Right forelimb (tissue), 1 donor: ENCODE measurements around the gene CADM4.

ENCODE experiments used
- DNase-seq: peaks from one replicate; pipeline ENCODE4 v3.0.0-alpha.2; 2018

The CADM4 gene

DNA sequence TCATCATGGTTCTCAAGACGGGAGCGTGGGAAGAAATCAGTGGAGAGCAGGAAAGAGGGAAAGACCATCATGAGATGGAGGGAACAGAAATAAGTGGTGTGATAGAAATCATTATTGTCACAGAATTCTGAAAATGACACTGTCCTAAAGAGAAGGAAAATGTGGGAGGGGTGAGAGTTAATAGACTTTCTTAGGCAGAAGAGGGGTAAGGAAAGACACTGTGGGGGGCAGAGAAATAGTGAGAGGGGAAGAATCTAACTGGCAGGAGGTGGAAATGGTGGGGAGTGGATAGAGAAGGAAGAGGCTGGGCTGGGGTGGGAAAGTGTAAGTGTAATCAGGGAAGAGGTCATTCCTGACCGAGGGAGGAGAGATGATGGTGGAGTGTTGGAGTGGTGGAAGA lies 60.9 kb downstream of the CADM4 start:
- DNase-seq, result no peak

DNA sequence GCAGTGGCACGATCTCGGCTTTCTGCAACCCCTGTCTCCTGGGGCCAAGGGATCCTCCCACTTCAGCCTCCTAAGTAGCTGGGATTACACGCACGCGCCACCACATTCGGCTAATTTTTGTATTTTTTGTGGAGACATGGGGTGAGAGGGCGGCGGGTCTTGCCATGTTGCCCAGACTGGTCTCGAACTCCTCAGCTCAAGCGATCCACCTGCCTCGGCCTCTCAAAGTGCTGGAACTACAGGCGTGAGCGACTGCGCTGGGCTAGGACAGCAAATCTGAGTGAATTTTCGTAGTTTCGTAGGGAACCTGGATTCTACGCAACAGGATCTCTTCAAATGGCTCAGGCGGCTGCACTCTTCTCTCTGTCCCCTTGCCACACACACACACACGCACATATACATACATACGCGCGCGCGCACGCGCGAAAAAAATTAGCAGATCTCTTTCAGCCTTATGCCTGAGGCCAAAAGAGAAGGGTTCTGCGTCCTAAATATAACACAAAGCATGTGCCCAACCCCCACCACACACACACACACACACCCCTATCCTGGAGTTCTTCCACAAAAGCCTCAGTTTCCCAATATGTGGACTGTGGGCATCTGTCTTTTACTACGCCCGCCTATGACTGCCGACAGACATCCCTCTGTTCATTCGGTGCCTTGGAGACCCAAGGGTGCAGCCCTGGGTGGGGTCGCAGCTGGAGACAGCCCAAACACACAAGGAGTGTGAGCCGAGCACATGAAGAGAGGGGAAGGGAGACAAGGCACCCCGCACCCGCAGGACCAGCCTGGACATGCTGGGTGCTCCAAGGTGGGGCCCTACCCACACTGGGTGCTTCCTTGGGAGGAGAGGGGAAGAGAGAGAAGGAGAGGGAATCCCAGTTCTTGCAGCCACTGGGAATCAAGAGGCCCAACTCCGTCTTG lies 63.4 kb downstream of the CADM4 start:
- no peak for DNase-seq

DNA sequence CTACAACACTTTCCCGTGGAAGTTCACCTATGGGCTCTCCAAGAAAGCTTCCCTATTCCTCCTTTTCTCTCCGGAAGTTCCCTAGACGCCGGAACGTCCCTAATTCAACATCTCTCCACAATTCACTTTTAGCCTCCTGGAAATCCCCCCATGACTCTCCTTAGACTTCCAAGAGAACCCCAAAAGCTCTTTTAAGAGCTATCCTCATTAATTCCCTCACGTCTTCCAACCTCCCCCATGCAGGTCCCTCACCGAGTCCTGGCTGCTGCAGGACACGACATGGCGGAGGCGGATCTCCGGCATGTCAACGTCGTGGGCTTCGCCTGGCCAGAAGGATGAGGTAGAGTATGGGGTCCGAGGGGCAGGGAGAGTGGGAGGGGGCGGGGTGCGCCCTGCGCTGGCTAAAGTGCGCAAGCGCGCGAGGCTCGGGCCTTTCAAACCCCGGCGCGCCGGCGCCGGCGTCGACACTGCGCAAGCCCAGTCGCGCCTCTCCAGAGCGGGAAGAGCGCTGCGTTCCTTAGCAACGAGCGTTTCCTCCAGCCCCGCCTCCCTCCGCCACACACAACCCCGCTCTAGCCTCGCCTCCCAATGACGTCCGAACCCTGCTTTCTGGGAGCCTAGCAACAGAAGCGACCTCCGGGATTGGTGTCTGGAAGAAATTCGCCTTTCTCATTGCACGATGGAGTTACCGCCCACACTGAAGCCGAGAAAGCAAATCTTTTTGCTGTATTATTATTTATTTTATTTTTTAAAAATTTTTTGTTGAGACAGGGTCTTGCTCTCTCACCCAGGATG lies 64.3 kb downstream of the CADM4 start, which contains the start of the genes PINLYP and XRCC1:
TSS of gene PINLYP (plus strand) at position 646 of the 795 bp plus-strand sequence. CDS start 1,391 bp downstream, outside the sequence.
TSS of gene XRCC1 (minus strand) at position 372 of the 795 bp plus-strand sequence. CDS start at position 303, 69 bp downstream.
- peak; percentile 96 for DNase-seq

DNA sequence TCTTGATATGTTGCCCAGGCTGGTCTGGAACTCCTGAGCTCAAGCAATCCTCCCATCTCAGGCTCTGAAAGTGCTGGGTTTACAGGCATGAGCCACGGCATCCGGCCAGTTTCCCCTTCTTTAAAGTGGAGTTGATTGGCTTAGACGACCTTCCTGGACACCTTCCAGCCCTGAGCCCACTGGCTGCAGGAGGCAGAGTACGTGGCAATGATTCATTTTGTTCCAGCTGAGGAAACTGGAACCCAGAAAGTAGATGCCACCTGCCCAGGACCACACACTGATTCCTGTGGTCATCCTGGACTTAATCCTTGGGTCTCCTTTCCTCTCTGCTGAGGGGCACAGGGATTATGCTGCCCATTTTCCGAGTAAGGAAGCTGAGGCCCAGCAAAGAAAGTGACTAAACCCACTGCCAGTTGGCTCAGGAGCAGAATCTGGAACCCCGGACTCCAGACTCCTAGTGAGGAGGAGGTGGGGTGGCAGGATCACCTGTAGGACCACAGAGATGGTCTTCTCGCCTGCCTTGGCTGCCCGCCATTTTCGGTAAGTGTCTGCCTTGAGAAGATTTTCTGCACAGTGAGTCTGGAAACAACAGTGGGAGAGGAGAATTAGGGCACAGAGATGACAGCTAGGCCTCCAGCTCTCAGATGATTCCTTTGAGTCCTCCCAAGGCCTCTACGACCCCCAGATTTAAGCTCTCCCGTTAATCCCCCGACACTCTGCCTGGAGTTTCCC lies 65.1 kb downstream of the CADM4 start:
- DNase-seq, result no peak
